Fibroblast of pulmonary artery (primary cell): ENCODE measurements around the gene SLC26A8.
A peak's percentile ranks its signal among the peaks of the same experiment; 100 is the strongest.
"Not testable (repeated sequence)": the region's sequence is repeated elsewhere in the genome, so short reads cannot be mapped to it uniquely, and the experiment has no call there.

Experiments used
- DNase-seq: peaks from one replicate; pipeline ENCODE4 v3.0.0-alpha.2; 2010; ENCODE audit warnings: low read depth
- H3K4me3 ChIP-seq: replicated peaks from 2 replicates; pipeline ENCODE4 v1.5.1; 2011; ENCODE audit warnings: low read depth, mild to moderate bottlenecking, control low read depth, low read length, moderate library complexity
- TF ChIP-seq, protein P1 (sequence below): IDR thresholded peaks from 2 replicates; pipeline ENCODE4 v1.5.1; 2011; ENCODE audit warnings: mild to moderate bottlenecking, control low read depth, low read length, inconsistent platforms; ENCODE audit errors: missing control alignments

SLC26A8 gene

DNA sequence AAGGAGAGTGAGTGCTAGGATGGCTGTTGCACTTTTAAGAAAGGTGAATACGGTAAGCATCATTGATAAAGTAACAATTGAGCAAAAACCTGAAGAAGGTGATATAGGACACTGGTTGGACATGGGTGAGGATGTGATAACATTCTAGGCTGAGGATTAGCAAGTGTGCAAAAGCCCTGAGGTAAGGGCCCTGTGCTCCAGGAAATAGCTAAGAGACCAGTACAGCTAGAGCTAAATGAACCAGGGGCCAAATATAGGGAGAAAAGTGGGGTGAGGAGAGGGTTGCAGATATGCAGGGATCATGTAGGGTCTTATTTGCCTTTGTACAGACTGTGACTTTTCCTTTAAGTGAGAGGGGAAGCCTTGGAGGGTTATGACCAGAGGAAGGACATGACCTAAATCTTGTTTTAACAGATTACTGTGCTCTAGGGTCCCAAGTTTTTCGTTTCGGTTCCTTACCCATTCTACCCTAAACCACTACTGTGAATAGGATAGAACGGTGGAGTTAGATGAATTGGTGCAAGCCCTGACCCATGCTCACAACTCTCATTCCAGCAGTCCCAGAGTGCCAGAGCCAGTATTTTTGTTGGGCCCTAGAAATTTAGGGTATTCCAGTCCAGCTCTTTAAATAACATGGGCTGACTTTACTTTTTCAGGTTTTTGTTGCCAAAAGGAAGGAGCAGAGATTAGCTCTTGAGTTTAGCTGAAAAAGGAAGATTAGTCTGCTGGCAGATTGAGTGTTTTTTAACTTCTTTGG is 13.9 kb upstream of the SLC26A8 start:
- no peak overlapping the region for H3K4me3 ChIP-seq
- no peak for DNase-seq
- TF ChIP-seq, protein P1, sequence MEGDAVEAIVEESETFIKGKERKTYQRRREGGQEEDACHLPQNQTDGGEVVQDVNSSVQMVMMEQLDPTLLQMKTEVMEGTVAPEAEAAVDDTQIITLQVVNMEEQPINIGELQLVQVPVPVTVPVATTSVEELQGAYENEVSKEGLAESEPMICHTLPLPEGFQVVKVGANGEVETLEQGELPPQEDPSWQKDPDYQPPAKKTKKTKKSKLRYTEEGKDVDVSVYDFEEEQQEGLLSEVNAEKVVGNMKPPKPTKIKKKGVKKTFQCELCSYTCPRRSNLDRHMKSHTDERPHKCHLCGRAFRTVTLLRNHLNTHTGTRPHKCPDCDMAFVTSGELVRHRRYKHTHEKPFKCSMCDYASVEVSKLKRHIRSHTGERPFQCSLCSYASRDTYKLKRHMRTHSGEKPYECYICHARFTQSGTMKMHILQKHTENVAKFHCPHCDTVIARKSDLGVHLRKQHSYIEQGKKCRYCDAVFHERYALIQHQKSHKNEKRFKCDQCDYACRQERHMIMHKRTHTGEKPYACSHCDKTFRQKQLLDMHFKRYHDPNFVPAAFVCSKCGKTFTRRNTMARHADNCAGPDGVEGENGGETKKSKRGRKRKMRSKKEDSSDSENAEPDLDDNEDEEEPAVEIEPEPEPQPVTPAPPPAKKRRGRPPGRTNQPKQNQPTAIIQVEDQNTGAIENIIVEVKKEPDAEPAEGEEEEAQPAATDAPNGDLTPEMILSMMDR: no peak

DNA sequence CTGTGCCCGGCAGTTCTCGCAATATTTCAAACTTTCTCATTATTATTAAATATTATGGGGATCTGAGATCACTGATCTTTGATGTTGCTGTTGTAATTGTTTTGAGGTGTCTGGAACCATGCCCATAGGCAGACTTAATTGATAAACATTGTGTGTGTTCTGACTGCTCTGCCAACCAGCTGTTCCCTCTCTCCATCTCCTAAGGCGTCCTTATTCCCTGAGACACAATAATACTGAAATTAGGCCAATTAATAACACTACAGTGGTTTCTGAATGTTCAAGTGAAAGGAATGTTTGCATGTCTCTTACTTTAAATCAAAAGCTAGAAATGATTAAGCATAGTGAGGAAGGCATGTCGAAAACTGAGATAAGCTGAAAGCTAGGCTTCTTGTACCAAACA is 10.8 kb upstream of the SLC26A8 start:
- TF ChIP-seq, protein P1: no peak
- no peak overlapping the region for H3K4me3 ChIP-seq
- DNase-seq: no peak

DNA sequence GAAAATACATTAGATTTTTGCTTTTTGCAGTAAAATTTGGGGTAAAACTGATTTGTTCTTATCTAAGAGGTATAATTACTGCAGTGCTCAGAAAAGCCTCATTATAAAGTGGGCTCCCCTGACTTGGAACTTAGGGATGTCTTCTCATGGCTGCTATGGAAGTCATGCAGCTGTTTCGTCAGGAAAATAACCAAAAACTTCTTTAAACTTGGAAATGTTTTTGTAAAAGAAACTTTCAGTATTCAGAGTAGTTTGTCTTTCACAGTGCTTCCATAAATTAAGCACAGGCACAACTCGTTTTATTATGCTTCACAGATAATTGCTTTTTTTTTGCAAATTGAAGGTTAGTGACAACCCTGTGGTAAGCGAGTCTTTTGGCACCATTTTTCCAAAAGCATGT is 10.0 kb upstream of the SLC26A8 start:
- H3K4me3 ChIP-seq: no peak overlapping the region
- TF ChIP-seq, protein P1: no peak
- DNase-seq: no peak

DNA sequence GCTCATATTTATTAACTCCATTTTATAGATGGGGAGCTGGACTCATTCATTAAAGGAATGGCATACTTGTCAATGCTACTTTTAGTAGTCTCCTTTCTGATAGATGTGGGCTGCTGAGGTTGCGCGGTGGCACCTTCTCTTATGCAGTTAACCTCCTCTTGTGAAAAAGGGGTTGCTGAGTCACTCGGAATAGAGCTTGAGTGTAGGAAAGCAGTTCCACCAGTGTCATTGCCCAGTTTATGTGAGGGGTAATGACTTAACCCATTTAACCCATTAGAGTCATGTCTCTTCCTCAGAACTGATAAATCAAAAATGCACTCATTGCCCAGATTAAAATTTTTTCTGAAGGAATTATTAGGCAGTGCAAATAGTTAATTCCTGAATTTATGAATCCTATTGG is 9.5 kb upstream of the SLC26A8 start:
- H3K4me3 ChIP-seq: no peak overlapping the region
- TF ChIP-seq, protein P1: no peak
- no peak for DNase-seq

DNA sequence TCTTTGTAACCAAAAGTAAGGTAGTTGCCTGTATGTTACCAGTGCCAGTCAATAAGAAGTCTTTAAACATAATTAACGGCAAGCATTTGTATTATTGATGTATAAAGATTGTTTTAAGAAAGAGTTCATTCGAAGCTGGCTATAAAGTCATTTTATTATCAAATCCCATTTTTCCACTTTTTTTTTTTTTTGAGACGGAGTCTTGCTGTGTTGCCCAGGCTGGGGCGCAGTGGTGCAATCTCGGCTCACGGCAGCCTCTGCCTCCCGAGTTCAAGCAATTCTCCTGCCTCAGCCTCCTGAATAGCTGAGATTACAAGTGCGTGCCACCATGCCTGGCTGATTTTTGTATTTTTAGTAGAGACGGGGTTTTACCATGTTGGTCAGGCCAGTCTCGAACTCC is 8.7 kb upstream of the SLC26A8 start:
- DNase-seq, H3K4me3 ChIP-seq: not testable (repeated sequence)

DNA sequence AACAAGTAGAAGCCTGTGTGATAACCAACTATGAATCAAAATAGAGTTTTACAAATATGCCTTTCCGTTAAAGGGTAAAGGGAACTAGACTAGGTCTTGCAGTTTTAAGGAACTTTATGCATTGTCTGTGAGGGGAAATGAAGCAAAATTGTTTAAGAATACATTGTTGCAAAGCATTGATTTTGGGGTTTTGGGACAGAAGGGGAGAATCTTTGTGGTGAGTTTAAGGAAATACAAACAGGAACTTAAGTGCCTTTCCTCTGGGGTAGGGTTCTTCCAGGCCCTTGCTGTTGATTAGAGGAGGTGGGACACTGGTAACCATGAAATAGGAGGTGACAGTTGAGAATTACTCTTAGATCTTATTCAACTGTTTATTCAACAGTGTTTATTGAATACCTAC is 7.8 kb upstream of the SLC26A8 start:
- H3K4me3 ChIP-seq: no peak overlapping the region
- TF ChIP-seq, protein P1: no peak
- no peak for DNase-seq

DNA sequence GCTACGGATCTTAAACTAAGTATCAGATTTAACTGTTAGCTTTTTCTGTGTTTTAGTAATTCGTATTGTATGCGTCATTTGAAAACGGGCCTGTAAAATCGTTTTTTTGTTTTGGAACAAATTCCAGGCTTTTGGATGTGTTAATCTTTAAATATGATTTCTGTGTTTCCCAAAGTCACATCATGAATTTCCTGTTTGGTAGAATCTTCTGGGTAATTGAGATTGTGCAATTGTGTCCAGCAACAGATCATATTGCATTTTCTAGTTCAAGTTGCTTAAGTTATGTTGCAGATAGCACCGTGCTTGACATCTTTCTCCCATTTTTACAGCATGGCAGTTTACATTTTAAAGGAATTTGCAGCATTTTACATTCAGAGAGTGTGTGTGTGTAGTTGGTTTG is 5.0 kb upstream of the SLC26A8 start:
- peak; percentile 93 for DNase-seq
- TF ChIP-seq, protein P1: no peak
- H3K4me3 ChIP-seq: peak overlapping the region; percentile 93
